ENCODE data around the gene SPACA5.
A peak's percentile ranks its signal among the peaks of the same experiment; 100 is the strongest.
"Not testable (repeated sequence)": the region's sequence is repeated elsewhere in the genome, so short reads cannot be mapped to it uniquely, and the experiment has no call there.

Gene SPACA5

GRCh38 chrX:48003367-48003757 is 3.4 kb upstream of the SPACA5 start:
- H3K27me3 ChIP-seq (ENCODE audit: low read depth): no peaks in the 10 kb centered on the region
- in situ Hi-C loops (cut with MboI; ENCODE audit: low sequenced_read_pairs): no loop called here
- peak in 1 of 2 experiments; percentile 16 for DNase-seq (ENCODE audit: low spot score in 2 of 2)
- peaks cover 13% of the 10 kb centered on the region for H3K36me3 ChIP-seq (replicated peaks)
- H3K4me1 ChIP-seq: peaks cover 13% of the 10 kb centered on the region
- peak overlapping the region; percentile 54 for H3K4me3 ChIP-seq
- no peaks in the 10 kb centered on the region for H3K9me3 ChIP-seq

DNA sequence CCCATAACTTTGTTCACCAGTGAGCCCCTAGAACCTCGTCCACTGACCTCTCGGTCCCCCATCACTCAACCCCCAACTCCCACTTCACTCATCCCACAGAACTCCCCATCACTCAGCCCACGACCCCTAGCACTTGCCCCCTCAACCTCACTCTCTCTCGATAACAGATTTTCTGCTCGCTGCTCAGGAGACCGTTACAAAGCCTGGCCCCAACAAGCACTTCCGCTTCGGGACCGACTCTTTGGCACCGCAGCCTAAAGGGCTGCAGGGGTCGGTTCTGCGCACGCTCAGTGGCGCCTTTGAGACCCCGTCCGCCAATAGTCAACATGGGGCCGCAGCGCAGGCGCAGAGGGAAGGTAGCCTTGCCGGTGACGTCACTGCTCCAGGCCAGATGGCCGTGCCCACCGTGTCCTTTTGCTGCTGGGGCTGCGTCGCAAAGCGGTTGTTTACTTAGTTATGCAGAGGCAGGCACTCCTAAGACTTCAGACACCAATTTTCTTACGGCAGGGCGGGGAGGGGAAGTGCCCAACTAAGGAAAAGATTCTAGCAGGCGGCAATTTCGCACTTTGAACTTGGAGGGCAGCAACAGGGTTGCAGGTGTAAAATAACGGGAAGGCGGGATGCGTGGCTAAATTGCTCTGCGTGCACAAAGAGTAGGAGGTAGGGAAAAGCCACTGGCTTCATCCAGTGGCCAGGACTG is 2.9 kb upstream of the SPACA5 start, which contains the start of gene ZNF182:
Gene ZNF182 (minus strand): TSS at position 232 of the 700 bp plus-strand sequence. CDS start 1,380 bp downstream, outside the sequence.
- Histone ChIP-seq H3K4me1 (peaks cover 13% of the 10 kb centered on the region), H3K9me3 (no peaks in the 10 kb centered on the region), H3K4me3 (peak within 1 kb of the TSS; percentile 54), H3K36me3 (replicated peaks) (peaks cover 13% of the 10 kb centered on the region), H3K27me3 (ENCODE audit: low read depth) (no peaks in the 10 kb centered on the region)
- peak; percentile 95 to 99 for DNase-seq (ENCODE audit: low spot score in 2 of 2)
- in situ Hi-C loops (cut with MboI; ENCODE audit: low sequenced_read_pairs): no loop called here

- DNase-seq (ENCODE audit: low spot score in 2 of 2); in situ Hi-C loops (cut with MboI; ENCODE audit: low sequenced_read_pairs); H3K36me3 ChIP-seq (replicated peaks); H3K9me3 ChIP-seq; H3K4me3 ChIP-seq; H3K27me3 ChIP-seq (ENCODE audit: low read depth); H3K4me1 ChIP-seq: not testable (repeated sequence)
Measured at GRCh38 chrX:48009445-48009960, 2.7 kb downstream of the SPACA5 start.

DNA sequence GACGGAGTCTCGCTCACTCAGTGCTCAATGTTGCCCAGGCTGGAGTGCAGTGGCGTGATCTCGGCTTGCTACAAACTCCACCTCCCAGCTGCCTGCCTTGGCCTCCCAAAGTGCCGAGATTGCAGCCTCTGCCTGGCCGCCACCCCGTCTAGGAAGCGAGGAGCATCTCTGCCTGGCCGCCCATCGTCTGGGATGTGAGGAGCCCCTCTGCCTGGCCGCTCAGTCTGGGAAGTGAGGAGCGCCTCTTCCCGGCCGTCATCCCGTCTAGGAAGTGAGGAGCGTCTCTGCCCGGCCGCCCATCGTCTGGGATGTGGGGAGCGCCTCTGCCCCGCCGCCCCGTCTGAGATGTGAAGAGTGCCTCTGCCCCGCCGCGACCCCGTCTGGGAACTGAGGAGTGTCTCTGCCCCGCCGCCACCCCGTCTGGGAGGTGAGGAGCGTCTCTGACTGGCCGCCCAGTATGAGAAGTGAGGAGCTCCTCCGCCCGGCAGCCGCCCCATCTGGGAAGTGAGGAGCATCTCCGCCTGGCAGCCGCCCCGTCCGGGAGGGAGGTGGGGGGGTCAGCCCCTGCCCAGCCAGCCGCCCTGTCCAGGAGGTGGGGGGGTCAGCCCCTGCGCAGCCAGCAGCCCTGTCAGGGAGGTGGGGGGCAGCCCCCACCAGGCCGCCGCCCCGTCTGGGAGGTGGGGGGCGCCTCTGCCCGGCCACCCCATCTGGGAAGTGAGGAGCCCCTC is 10.0 kb downstream of the SPACA5 start:
- H3K4me3 ChIP-seq; H3K36me3 ChIP-seq (replicated peaks); in situ Hi-C loops (cut with MboI; ENCODE audit: low sequenced_read_pairs); H3K27me3 ChIP-seq (ENCODE audit: low read depth); H3K9me3 ChIP-seq; H3K4me1 ChIP-seq; DNase-seq (ENCODE audit: low spot score in 2 of 2): not testable (repeated sequence)

DNA sequence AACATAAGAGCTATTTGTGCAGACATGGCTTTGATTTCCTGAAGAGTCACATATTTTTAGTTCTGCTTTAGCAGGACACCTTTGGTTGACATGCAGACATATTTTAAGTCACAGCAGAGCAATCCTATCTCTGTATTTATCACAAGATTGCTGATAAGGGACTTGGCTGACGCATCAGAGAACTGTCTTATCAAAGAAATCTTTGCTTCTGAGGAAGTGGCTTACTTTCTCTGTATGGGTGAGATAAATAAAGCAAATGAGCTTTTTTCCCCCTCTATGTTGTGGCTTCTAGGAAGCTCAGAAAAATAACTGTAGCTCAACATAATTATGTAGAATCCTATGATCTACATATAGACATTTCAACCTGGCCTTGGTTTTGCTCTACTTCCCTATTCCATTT is 13.1 kb downstream of the SPACA5 start:
- in situ Hi-C loops (cut with MboI; ENCODE audit: low sequenced_read_pairs): loop anchor here (10.0 kb wide), 1 partner anchor 195 kb away; no protein-coding TSS in a partner anchor
- H3K36me3 ChIP-seq (replicated peaks); DNase-seq (ENCODE audit: low spot score in 2 of 2); H3K9me3 ChIP-seq; H3K4me3 ChIP-seq; H3K27me3 ChIP-seq (ENCODE audit: low read depth): not testable (repeated sequence)
- peaks cover 12% of the 10 kb centered on the region for H3K4me1 ChIP-seq

GRCh38 chrX:48020472-48020871 is 13.7 kb downstream of the SPACA5 start:
- in situ Hi-C loops (cut with MboI; ENCODE audit: low sequenced_read_pairs): loop anchor here (10.0 kb wide), 1 partner anchor 196 kb away; no protein-coding TSS in a partner anchor
- Histone ChIP-seq H3K4me3 (peak overlapping the region; percentile 57), H3K4me1 (peaks cover 12% of the 10 kb centered on the region)
- H3K27me3 ChIP-seq (ENCODE audit: low read depth); H3K9me3 ChIP-seq; H3K36me3 ChIP-seq (replicated peaks); DNase-seq (ENCODE audit: low spot score in 2 of 2): not testable (repeated sequence)

DNA sequence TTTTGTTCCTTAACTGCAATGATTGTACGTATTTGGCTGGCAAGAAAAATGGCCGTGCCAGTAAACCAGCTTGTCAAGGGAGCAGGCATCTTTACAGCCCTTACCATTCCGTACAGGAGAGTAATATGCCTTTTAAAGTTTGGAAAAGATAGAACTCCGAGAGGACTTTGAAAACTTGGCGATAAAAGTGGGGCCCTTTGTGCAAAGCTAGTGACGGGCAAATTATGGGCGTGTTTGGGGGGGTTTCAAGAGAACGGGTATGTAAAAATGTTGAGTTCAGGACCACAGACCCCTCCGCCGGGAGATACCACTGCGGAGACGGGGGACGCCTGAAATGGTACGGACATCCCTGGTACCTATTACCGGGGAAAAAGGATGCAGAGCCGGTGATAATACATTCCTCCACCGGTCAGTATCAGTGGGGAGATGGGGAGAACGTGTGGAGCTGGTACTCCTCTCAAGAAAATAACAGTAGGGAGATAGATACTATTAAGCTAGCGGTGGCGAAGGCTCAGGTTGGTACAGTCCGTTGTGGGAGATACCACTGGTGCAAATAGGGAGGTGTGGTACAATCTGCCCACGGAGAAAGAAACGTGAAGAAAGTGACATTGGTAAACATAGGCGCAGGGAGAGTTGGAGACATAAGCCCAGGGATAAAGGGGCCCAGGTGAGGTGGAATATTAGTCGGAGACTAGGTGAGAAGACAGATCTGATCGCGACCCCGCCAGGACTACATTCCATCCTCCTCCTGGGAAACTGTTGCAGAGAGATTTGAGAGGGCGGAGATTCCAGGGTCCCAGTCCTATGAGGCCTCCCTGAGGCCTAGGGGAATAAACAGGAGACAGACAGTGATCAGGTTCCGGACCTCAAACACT is 14.5 kb downstream of the SPACA5 start:
- Histone ChIP-seq H3K4me3 (peak overlapping the region; percentile 57), H3K4me1 (peaks cover 12% of the 10 kb centered on the region), H3K36me3 (replicated peaks) (no peaks in the 10 kb centered on the region), H3K27me3 (ENCODE audit: low read depth) (no peaks in the 10 kb centered on the region), H3K9me3 (no peaks in the 10 kb centered on the region)
- DNase-seq (ENCODE audit: low spot score in 2 of 2): peak; percentile 87 to 92
- in situ Hi-C loops (cut with MboI; ENCODE audit: low sequenced_read_pairs): loop anchor here (10.0 kb wide), 1 partner anchor 196 kb away; no protein-coding TSS in a partner anchor

DNA sequence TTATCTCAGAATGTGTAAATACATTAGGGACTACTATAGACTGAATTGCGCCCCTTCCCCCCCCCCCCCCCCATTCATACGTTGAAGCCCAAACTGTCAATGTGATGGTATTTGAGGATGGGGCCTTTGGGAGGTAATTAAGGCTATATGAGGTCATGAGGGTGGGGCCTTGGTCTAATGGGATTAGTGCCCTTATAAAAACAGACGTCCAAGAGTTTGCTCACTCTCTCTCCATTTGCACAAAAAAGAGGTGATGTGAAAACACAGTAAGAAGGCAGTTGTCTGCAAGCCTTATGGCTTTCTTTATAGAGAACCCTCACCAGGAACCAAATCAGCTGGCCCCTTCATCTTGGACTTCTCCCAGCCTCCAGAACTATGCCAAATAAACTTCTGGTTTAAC is 15.3 kb downstream of the SPACA5 start:
- peaks cover 12% of the 10 kb centered on the region for H3K4me1 ChIP-seq
- H3K36me3 ChIP-seq (replicated peaks): no peaks in the 10 kb centered on the region
- DNase-seq (ENCODE audit: low spot score in 2 of 2): peak; percentile 54 to 74
- no peaks in the 10 kb centered on the region for H3K9me3 ChIP-seq
- H3K27me3 ChIP-seq (ENCODE audit: low read depth): no peaks in the 10 kb centered on the region
- peak overlapping the region; percentile 57 for H3K4me3 ChIP-seq
- in situ Hi-C loops (cut with MboI; ENCODE audit: low sequenced_read_pairs): loop anchor here (10.0 kb wide), 1 partner anchor 197 kb away; no protein-coding TSS in a partner anchor

GRCh38 chrX:48022738-48023137 is 15.9 kb downstream of the SPACA5 start:
- Histone ChIP-seq H3K9me3 (no peaks in the 10 kb centered on the region), H3K4me3 (no peak overlapping the region), H3K36me3 (replicated peaks) (no peaks in the 10 kb centered on the region), H3K27me3 (ENCODE audit: low read depth) (no peaks in the 10 kb centered on the region), H3K4me1 (peaks cover 12% of the 10 kb centered on the region)
- in situ Hi-C loops (cut with MboI; ENCODE audit: low sequenced_read_pairs): loop anchor here (10.0 kb wide), 1 partner anchor 198 kb away; no protein-coding TSS in a partner anchor
- DNase-seq (ENCODE audit: low spot score in 2 of 2): no peak

- peaks cover 10% of the 10 kb centered on the region for H3K4me1 ChIP-seq
- no peaks in the 10 kb centered on the region for H3K27me3 ChIP-seq (ENCODE audit: low read depth)
- H3K9me3 ChIP-seq: no peaks in the 10 kb centered on the region
- in situ Hi-C loops (cut with MboI; ENCODE audit: low sequenced_read_pairs): loop anchor here (5.0 to 25.0 kb wide), 4 partner anchors 173 to 838 kb away; partner anchors contain the start of genes UBA1 and ZNF41
- peak; percentile 61 to 76 for DNase-seq (ENCODE audit: low spot score in 2 of 2)
- H3K36me3 ChIP-seq (replicated peaks): no peaks in the 10 kb centered on the region
- H3K4me3 ChIP-seq: no peak overlapping the region
Measured at GRCh38 chrX:48025561-48025960, 18.8 kb downstream of the SPACA5 start.

- H3K36me3 ChIP-seq (replicated peaks); DNase-seq (ENCODE audit: low spot score in 2 of 2); H3K27me3 ChIP-seq (ENCODE audit: low read depth); H3K9me3 ChIP-seq; H3K4me1 ChIP-seq; H3K4me3 ChIP-seq: not testable (repeated sequence)
- in situ Hi-C loops (cut with MboI; ENCODE audit: low sequenced_read_pairs): loop anchor here (5.0 to 25.0 kb wide), 4 partner anchors 175 to 840 kb away; partner anchors contain the start of genes UBA1 and ZNF41
Measured at GRCh38 chrX:48027545-48027944, 20.8 kb downstream of the SPACA5 start.

DNA sequence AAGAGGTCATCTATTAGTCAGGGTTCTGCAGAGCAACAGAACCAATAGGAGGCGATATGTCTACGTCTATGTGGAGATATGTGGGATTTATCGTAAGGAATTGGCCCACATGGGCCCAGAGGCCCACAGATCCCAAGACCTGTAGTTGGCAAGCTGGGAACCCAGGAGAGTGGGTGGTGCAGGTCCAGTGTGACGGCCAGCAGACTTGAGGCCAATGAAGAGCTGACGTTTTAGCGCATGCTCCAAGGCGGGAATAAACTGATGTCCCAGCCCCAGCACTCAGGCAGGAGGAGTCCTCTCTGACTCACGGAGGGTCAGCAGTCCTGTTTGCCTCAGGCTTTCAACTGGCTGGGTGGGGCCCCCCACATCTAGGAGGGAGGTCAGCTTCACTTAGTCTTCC is 21.3 kb downstream of the SPACA5 start:
- Histone ChIP-seq H3K27me3 (ENCODE audit: low read depth) (no peaks in the 10 kb centered on the region), H3K9me3 (no peaks in the 10 kb centered on the region), H3K4me1 (no peaks in the 10 kb centered on the region), H3K36me3 (replicated peaks) (no peaks in the 10 kb centered on the region), H3K4me3 (no peak overlapping the region)
- no peak for DNase-seq (ENCODE audit: low spot score in 2 of 2)
- in situ Hi-C loops (cut with MboI; ENCODE audit: low sequenced_read_pairs): loop anchor here (5.0 to 25.0 kb wide), 4 partner anchors 176 to 841 kb away; partner anchors contain the start of genes UBA1 and ZNF41

DNA sequence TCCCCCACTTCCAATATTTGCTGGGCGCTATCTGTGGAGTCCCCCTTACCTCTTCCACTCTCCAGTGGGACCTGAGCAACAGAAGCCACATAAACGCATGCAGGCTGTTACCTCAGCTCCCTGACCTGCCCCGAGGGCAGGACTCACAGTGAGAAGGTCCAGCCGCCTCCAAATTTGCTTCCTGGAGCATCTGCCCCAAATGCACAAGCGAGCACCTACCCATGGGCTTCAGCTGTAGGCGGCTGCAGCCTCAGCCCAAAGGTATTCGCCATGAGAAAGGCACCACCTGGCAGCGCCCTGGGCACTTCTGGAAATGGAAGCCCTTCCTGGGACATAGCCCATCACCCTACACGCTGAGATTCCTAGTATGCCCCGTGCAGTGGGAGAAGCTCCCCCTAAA is 23.4 kb downstream of the SPACA5 start:
- no peak for DNase-seq (ENCODE audit: low spot score in 2 of 2)
- no peak overlapping the region for H3K4me3 ChIP-seq
- no peaks in the 10 kb centered on the region for H3K4me1 ChIP-seq
- no peaks in the 10 kb centered on the region for H3K27me3 ChIP-seq (ENCODE audit: low read depth)
- no peaks in the 10 kb centered on the region for H3K9me3 ChIP-seq
- in situ Hi-C loops (cut with MboI; ENCODE audit: low sequenced_read_pairs): loop anchor here (25.0 kb wide), 2 partner anchors 543 to 843 kb away; partner anchors contain the start of genes UBA1 and ZNF41
- H3K36me3 ChIP-seq (replicated peaks): no peaks in the 10 kb centered on the region

Measured in HAP-1 (cell line).